K562 (cell line): Measurements from ENCODE around the gene KRTAP20-2.

Experiments used
- EP300 ChIP-seq: IDR thresholded peaks from 2 replicates; pipeline ENCODE4 v1.6.1; 2012; ENCODE audit warnings: low read length, improper control_type of control experiment
- FOS ChIP-seq: IDR thresholded peaks from 3 replicates; pipeline ENCODE4 v1.6.1; 2011; ENCODE audit not compliant: insufficient read length; ENCODE audit errors: extremely low read depth
- FOXA1 ChIP-seq: fragments of 450-650 bp; IDR thresholded peaks from 2 replicates; pipeline ENCODE4 v1.6.1; 2016; ENCODE audit warnings: mild to moderate bottlenecking, borderline replicate concordance
- MYBL2 ChIP-seq, 2 experiments: fragments of 450-650 bp in 1 of 2; sonication (generic) in 1 of 2; formaldehyde crosslinking in 1 of 2; IDR thresholded peaks; 2 replicates each; pipeline versions ENCODE4 v1.6.1 to v1.8.1; 2017 to 2022; ENCODE audit warnings: borderline replicate concordance in 1 of 2, inconsistent platforms in 1 of 2, low read depth in 1 of 2, mild to moderate bottlenecking in 1 of 2, missing genetic modification reagents in 1 of 2, moderate library complexity in 1 of 2
- NFXL1 ChIP-seq: fragments of 450-650 bp; formaldehyde crosslinking; IDR thresholded peaks from 2 replicates; pipeline ENCODE4 v1.4.0; 2021; ENCODE audit warnings: mild to moderate bottlenecking
- SP2 ChIP-seq: IDR thresholded peaks from 2 replicates; pipeline ENCODE4 v1.6.1; 2011; ENCODE audit warnings: mild to moderate bottlenecking, low read depth, low read length, moderate library complexity; ENCODE audit not compliant: poor library complexity, severe bottlenecking; ENCODE audit errors: extremely low read depth
- TCF3 ChIP-seq: sonication (generic); formaldehyde crosslinking; IDR thresholded peaks from 2 replicates; pipeline ENCODE4 v1.4.0; 2020; ENCODE audit warnings: mild to moderate bottlenecking, missing genetic modification reagents
- ZNF146 ChIP-seq: IDR thresholded peaks from one replicate; pipeline ENCODE4 v1.6.1; 2018; ENCODE audit warnings: missing compliant biosample characterization; ENCODE audit not compliant: unreplicated experiment
- ZNF280B ChIP-seq: fragments of 250-450 bp; sonication (Bioruptor Pico); IDR thresholded peaks from 2 replicates; pipeline ENCODE4 v1.5.1; 2021; ENCODE audit warnings: mild to moderate bottlenecking

GRCh38 chr21:30612132-30612531 lies 22.9 kb upstream of the KRTAP20-2 start:
- TF ChIP-seq NFXL1 (CRISPR knock-in tag) (no peak), SP2 (no peak), ZNF146 (no peak), EP300 (no peak), FOS (no peak), MYBL2 (IDR thresholded peaks at IDR 0.05; ENCODE audit: low read depth) (no peak), MYBL2 (CRISPR knock-in tag; IDR thresholded peaks at IDR 0.05; ENCODE audit: borderline replicate concordance) (no peak), TCF3 (CRISPR knock-in tag) (no peak), ZNF280B (CRISPR knock-in tag) (no peak), FOXA1 (no peak)
